T-helper 1 cell (primary cell): ENCODE measurements around the gene PCCA.

Source experiments
- DNase-seq, 5 donors: peaks; one replicate each; pipeline ENCODE4 v3.0.0-alpha.2; 2012 to 2020

The PCCA gene

GRCh38 chr13:100434010-100434763 lies 345.3 kb downstream of the PCCA start:
- DNase-seq, result peak in 1 of 5 donors; percentile 67

- DNase-seq, result no peak
Observed at GRCh38 chr13:100436099-100436498, 347.2 kb downstream of the PCCA start.

- DNase-seq, result no peak
Observed at GRCh38 chr13:100438059-100438788, 349.3 kb downstream of the PCCA start.

GRCh38 chr13:100439247-100439970 lies 350.5 kb downstream of the PCCA start:
- no peak for DNase-seq

GRCh38 chr13:100440751-100441425 lies 352.0 kb downstream of the PCCA start:
- DNase-seq, result no peak

- no peak for DNase-seq
Observed at GRCh38 chr13:100442095-100442832, 353.4 kb downstream of the PCCA start.

- no peak for DNase-seq
Observed at GRCh38 chr13:100443278-100443997, 354.5 kb downstream of the PCCA start.

- no peak for DNase-seq
Observed at GRCh38 chr13:100443998-100444328, 355.1 kb downstream of the PCCA start.

- no peak for DNase-seq
Observed at GRCh38 chr13:100447831-100448230, 358.9 kb downstream of the PCCA start.

- DNase-seq, result no peak
Observed at GRCh38 chr13:100451923-100452322, 363.0 kb downstream of the PCCA start.

GRCh38 chr13:100454876-100455275 lies 366.0 kb downstream of the PCCA start:
- no peak for DNase-seq

GRCh38 chr13:100458673-100459072 lies 369.8 kb downstream of the PCCA start:
- no peak for DNase-seq

- no peak for DNase-seq
Observed at GRCh38 chr13:100459747-100460146, 370.9 kb downstream of the PCCA start.

- DNase-seq, result no peak
Observed at GRCh38 chr13:100460266-100460665, 371.4 kb downstream of the PCCA start.

GRCh38 chr13:100460791-100461190 lies 371.9 kb downstream of the PCCA start:
- DNase-seq, result no peak

GRCh38 chr13:100461309-100462030 lies 372.6 kb downstream of the PCCA start:
- DNase-seq, result no peak

- no peak for DNase-seq
Observed at GRCh38 chr13:100464006-100464405, 375.1 kb downstream of the PCCA start.

- no peak for DNase-seq
Observed at GRCh38 chr13:100465558-100465957, 376.7 kb downstream of the PCCA start.

- DNase-seq, result peak in 1 of 5 donors; percentile 19
Observed at GRCh38 chr13:100470866-100471505, 382.1 kb downstream of the PCCA start.

GRCh38 chr13:100473087-100473486 lies 384.2 kb downstream of the PCCA start:
- DNase-seq, result no peak
